GM21515 (cell line): ENCODE results near the gene PGP.
A peak's percentile ranks its signal among the peaks of the same experiment; 100 is the strongest.
"Not testable (repeated sequence)": the region's sequence is repeated elsewhere in the genome, so short reads cannot be mapped to it uniquely, and the experiment has no call there.

Experiments used
- ATAC-seq: cut with Tn5 transposase; IDR thresholded peaks from one replicate; pipeline ENCODE4 v1.9.1; 2021; ENCODE audit not compliant: unreplicated experiment

Gene PGP

DNA sequence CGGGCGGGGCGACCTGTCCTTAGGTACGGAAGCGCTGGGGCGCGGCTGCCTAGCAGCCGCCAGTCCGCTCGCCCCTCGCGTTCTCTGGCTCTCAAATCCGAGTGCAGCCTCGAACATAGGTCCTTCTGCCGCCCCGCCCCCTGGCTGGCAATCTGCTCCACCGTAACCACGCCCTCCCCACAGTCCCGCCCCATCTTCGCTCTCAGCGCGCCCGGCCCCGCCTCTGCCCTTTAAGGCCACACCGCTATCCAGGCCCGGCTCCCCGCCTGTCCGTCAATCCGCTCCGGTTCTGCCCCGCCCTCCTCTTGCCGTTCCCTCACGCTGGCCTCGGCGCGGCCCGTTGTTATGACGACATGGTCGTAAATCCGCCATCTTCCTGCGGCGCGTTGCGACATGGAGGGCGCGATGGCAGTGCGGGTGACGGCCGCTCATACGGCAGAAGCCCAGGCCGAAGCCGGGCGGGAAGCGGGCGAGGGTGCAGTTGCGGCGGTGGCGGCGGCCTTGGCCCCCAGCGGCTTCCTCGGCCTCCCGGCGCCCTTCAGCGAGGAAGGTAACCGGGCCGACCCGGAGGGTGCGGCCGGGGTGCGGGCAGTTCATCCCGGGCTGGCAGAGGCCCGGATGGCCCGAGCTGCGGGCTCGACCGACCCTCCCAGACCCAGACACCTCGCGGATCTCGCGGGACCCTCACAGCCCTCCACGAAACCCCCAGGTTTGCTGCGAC is 8.7 kb upstream of the PGP start, which contains the start of gene E4F1:
Gene E4F1, plus strand, starts transcription at position 371 of the 721 bp plus-strand sequence. Its CDS starts 23 bp downstream, at position 394.
- peak; percentile 92 for ATAC-seq

DNA sequence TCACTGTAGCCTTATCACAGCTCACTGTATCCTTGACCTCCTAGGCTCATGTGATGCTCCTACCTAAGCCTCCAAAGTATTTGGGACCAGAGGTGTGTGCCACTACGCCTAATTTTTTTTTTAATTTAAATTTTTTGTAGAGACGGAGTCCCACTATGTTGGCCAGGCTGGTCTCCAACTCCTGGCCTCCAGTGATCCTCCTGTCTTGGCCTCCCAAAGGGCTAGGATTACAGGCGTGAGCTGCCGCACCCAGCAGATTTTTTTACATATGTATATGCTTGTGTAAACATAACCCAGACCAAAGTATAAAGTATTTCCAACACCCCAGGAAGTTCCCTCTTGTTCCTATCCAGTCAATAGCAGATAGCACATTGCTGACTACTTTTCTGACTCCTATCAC is 1.7 kb upstream of the PGP start:
- no peak for ATAC-seq

DNA sequence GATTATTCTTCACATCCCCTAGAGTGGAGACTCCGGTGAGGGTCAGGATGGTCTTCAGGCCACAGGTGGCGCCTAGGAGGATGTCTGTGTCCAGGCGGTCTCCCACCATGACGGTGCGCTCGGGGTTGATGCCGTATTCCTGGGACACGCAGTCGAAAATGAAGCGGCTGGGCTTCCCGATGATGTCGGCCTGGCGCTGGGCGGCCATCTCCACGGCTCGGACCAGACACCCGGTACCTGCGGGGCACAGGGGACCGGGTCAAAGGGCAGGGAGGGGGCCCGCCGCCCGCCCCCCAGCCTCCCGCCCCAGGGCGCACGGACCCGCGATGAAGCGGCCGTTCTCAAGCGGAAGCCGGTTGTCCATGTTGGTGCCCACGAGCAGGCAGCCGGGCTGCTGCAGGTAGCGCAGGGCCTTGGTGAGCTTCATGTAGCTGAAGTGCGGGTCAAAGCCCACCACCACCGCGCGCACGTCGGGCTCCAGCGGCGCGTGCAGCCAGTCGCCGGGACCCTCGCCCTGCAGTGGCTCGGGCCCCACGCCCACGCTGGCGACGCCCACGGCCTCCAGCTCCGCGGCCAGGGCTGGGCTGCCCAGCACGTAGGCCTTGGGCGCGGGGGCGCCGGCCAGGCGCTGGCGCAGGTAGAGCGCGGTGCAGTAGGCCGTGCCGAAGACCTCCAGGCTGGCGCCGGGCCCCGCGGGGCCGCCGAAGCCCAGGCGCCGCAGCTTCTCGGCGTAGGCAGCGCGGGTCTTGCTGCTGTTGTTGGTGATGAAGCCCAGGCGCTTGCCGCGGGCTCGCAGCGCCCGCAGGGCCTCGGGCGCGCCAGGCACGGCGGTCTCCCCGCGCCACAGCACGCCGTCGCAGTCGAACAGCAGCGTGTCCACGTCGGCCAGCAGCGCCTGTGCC is 572 bp downstream of the PGP start:
- no peak for ATAC-seq

DNA sequence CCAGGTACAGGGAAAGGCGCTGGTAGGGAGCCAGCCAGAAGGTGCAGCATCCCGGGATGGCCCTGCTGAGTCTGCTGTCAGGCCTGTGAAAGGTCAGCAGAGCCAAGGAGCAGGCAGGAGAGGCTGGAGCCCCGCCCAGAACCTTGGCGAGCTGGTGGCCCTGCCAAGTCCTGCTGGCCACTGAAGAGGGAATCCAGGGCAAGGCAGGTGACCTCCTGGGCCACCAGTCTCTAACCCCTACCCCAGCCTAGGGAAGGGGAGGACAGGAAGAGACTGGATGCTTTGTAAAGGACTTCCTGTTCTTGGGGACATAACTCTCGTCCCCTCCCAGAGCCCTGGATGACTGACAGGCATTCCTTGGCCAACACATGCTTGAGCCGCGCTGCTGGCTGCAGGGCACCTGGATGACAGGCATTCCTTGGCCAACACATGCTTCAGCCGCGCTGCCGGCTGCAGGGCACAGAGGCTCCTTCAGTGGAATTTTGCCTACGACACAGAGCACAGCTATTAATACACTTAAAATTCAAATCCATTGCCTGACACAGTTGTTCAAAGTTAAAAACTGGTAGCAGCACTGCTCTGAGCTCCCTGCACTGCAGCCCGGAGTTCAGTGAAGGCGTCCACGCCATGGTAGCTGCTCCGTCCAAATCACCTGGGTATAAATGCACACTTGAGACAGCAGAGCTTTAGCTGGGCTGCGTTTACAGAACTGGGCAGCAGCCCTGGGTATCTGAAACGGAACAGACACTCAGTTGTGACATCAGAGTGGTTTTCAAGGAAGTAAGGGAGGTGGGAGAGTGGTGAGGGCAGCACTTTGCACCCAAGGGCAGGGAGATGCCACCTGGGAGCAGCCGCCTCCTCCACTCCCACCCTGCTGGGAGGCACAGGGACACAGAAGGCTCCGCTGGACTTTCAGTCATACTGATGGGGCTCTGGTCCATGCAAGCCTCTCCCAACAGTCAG is 2.0 kb downstream of the PGP start:
- ATAC-seq = no peak

DNA sequence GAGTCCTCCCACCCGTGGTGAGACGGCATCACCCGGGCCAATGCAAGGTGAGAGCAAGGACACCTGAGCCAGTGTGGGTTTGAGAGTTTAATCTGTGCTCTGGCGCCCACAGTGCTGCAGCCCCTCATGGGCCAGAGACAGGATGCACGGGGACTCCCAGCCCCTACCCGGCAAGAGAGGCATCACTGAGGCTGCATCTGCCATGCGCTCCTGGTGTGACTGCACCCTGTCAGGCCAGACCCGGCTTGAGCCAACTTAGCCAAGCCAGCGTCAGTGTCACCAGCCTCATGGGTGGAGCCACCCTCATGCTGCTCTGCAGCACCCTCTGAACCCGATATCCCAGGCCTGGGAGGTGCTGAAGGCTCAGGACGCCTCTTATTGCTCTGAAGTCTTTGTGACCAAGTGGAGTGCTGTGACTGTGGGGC is 2.7 kb downstream of the PGP start:
- ATAC-seq = no peak

DNA sequence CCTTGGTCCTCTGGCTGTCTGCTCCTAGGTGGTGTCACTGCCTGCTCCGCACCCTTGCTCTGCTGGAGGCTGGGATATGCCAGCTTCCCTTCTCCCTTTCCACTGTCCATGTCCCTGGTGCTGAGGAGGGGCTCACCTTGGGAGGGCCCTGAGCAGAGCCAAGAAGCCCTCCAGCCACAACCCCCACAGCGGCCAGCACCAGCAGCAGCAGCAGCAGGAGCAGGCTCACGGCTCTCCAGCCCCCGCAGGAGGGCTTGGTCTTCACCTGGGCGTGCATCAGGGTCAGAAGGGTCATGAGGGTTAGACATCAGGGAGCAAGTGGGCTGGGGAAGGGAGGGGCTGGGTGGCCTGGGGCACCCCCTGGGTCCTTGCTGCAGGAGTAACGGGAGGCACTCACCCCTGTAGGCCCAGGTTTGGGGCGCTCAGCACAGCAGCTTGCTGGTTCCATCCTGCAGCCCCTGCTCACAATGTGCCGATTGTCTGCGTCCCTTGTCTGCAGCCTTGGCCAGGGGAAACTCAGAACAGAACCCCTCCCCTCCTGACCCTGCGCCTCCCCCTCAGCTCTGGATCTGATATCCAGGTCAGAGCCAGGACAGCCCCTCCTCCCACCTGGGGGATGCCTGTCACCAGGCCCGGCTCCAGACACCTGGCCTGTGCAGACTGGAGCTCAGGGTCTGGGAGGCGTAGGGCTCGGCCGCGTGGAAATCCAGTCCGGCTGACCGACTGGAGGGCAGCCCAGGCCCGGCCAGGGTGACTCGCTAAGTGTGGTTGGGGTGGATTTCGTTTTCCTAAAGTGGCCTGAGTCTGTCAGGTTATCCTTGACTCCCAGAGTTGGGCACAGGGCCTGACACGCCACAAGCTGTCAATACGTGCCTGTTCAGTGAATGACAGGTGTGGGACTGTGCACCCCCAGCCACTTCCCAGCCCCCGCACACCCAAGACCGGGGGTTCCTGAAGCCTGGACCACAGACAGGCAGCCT is 4.0 kb downstream of the PGP start, which contains the start of gene BRICD5:
Gene BRICD5, minus strand, starts transcription at position 478 of the 980 bp plus-strand sequence. Its CDS starts 30 bp downstream, at position 448.
- ATAC-seq = no peak

DNA sequence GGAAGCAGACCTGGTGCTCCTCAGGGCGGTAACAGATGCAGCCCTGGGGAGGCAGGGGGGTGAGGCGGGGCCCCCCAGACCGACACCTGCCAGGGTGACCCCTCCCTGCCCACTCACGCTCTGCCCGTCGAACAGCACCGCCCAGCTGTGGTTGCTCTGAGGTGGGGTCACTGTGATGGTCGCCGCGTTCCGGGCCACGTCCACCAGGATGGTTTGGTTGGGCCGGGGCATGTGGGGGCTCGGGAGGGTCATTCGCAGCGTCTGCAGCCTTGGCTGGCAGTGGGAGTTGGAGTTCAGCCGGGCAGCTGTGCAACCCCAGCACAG is 4.7 kb downstream of the PGP start:
- ATAC-seq = no peak

DNA sequence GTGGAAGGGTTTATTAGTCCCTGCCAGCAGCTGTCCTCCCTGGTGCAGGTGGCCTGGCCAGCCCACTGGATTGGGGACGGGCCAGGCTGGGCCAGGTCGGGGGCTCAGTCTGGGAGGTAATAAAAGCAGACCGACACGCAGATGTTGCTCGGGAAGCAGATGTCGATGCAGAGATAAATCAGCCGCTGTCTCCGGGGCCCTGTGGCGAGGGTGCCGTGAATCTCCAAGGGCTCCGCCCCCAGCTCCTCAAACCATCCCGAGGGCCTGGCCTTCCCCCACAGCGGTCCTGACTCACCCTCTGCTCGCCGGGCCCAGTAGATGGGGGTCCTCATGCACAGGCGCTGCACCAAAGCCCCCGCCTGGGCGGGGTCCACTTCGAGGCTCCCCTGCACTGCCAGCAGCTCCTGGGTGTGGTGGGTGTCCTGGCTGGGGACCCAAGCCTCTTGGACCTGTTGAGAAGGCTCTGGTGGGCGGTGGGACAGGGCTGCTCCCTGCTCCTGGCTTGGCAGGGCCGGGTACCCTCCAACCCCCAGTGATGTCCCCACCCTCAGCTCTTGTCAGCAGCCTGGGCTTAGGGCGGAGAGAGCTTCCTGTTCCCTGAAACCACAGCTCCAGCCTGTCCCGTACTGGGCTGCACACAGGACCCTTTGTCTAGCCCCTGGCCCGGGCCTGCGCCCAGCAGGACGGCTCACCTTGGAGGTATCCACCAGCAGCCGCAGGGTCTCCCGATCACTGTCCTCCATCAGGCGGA is 5.2 kb downstream of the PGP start:
- ATAC-seq = no peak

DNA sequence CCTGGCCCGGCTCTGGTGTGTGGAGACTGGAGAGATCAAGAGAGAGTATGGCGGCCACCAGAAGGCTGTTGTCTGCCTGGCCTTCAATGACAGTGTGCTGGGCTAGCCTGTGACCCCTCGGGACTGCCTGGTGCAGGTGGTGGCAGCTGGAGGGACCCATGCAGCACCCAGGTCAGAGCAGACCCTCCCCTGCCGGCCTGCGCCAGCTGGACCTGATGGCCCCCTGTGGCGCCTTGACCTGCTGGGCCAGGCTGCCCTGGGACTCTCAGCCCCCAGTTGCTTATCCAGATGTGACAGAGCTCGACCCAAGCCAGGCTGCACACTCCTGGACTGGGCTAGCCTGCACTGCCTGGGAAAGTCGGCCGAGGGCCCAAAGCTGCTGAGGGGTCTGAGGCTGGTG is 5.9 kb downstream of the PGP start:
- no peak for ATAC-seq

DNA sequence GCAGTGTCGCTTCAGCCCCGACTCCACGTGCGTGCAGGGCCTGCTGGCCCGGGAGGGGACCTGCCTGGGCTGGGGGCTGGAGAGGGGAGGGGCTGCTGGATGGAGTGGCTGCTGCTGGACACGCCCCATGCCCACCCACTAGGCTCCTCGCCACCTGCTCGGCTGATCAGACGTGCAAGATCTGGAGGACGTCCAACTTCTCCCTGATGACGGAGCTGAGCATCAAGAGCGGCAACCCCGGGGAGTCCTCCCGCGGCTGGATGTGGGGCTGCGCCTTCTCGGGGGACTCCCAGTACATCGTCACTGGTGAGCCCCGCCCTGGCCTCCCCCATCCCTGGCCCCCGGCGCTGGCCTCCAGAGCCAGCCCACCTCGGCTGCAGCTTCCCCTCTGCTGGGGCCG is 6.3 kb downstream of the PGP start:
- no peak for ATAC-seq

DNA sequence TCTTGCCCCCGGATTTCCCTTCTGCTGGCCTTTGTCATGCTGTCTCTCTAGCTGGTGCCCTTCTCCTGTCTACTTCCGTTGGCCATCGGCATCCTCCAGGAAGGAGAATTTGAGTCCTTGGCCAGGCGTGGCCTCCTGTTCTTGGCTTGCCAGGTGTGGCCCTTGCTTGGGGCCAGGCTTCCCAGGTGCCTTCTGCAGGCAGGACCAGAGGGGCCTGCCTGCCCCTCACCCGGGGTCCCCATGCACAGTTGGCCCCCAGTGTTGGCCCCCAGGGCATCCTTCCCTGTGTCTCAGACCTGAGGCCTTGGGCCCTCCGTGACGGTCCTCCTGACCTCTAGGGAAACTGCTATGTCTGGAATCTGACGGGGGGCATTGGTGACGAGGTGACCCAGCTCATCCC is 6.8 kb downstream of the PGP start:
- no peak for ATAC-seq

DNA sequence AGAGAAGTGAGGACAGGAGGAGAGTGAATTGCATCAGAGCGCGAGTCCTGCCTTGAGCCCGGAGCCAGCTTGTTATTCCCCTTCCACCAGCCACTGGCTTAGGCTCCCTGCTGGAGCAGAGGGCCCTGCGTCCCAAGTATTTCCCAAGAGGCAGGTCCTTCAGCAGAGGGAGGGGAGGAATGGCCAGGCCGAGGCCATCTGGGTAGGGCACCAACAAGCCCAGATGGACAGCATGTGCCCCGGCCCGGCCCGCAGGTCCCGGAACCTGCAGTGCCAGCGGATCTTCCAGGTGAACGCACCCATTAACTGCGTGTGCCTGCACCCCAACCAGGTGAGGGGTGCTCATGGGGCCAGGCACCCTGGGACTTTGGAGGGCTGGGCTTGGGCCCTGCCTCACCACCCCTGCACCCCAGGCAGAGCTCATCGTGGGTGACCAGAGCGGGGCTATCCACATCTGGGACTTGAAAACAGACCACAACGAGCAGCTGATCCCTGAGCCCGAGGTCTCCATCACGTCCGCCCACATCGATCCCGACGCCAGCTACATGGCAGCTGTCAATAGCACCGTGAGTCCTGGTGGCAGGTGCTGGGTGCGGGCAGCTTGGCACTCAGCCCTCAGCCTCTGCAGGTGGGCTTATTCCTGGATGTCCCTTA is 7.7 kb downstream of the PGP start:
- no peak for ATAC-seq

DNA sequence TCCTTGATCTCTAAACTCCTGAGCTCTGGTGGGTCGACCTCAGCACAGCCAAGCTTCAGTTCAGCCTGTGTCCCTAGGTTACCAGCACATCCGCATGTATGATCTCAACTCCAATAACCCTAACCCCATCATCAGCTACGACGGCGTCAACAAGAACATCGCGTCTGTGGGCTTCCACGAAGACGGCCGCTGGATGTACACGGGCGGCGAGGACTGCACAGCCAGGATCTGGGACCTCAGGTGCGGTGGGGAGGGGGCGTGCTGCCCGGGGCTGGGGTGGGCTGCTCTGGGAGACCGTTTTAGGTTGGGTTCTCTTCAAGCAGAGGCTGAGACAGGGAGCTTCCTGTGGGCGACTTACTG is 8.2 kb downstream of the PGP start:
- no peak for ATAC-seq

DNA sequence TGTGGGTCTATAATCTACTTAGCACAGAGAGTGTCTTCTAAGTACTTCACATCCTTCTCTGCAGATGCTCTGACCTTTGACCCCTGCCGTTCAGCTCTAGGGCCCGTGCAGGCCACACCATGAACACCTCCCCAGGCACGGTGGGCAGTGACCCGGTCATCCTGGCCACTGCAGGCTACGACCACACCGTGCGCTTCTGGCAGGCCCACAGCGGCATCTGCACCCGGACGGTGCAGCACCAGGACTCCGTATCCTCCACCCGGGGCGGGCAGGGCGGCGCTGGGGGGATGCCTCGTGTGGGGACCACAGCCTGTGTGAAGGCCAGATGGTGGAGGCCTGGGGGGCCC is 8.7 kb downstream of the PGP start:
- peak; percentile 9 for ATAC-seq

DNA sequence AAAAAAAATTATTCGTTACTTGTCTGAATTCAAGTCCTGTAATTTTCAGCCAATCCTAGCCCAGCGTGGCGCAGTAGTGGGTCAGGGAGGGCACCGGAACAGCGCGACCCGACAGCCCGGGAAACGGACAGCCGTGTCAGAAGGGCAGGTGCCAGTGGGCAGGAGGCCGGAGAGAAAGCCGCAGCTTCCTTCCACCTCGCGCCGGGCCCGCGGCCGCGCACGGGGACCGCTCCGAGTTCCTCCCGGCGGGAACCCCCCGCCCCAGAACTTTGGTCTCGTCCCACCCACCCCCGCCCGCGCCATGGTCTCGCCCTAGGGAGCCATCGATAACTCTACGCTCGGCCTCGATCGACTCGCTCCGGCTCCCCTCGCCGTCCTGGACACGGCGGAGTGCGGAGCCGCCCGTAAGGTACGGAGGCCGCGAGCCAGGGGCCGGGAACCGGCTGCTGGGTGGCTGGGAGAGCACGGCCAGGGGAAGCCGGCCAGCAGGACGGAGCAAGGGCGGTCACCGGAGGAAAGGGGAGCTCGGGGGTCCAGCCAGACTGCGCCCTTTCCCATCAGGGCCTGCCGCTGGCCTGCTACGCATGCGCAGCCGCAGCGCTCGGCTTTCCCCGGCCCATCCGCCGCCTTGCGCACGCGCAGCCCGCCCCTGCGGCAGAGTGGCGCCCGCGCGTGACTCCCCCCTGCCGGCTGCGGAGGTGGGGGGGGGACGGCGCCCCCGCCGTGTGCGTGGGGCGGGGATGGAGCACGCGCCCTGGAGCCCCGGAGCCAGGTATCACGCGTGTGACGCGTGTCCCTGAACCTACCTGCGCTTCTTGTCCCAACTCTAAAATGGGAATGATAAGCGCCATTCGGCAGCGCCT is 9.3 kb downstream of the PGP start, which contains the start of gene MLST8:
Gene MLST8, plus strand, starts transcription at position 351 of the 863 bp plus-strand sequence. CDS start 632 bp downstream, outside the sequence.
- peak; percentile 63 for ATAC-seq

DNA sequence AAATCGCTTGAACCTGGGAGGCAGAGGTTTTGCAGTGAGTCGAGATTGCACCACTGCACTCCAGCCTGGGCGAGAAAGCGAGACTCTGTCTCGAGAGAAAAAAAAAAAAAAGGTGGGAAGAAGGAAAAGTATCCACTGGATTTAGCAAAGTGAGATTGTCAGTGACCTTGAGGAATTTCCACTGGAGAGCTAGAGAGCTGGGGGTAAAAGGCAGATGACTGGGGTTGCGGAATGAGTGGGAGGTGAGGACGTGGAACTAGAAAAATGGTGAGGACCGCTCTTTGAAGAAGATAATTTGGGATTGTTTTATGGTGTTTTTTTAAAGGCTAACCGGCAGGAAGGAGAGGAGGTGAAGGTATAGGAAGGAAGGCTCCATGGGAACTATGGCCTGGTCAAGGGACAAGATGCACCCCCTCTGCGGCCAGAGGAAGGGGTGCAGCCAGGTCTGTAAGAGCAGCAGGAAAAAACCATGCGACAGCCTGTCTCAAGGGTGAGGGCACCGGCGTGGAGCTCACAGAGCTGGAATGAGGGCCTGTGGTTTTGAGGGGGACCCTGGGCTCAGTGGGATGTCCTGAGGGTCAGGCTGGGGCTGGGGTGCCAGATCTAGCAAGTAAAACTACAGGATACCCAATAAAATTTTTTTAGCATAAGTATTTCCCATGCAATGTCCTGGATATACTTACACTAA is 10.1 kb downstream of the PGP start:
- ATAC-seq = peak; percentile 13

DNA sequence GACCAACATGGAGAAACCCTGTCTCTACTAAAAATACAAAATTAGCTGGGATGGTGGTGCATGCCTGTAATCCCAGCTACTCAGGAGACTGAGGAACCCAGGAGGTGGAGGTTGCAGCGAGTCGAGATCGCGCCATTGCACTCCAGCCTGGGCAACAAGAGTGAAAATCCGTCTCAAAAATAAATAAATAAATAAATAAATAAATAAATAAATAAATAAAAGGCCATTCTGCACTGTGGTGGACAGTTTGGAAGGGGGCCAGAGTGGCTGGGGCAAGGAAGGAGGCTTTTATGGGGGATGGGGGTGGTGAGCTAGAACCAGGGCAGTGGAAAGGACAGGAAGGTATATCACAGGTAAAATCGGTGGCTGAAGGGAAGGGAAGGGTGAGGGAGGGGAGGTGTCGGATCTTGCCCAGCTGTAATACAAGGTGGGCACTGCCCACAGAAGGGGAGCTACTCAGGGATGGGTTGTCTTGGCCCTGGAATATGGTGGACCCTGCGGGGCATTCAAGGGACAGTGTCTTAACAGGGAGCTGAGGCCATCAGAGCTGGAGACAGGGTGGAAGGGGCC is 11.4 kb downstream of the PGP start:
- not testable (repeated sequence) for ATAC-seq
